Endothelial cell of umbilical vein (primary cell): ENCODE measurements around the gene MAPT.

Experiments
- EZH2 ChIP-seq: IDR thresholded peaks from 2 replicates; pipeline ENCODE4 v1.6.1; 2012; ENCODE audit warnings: borderline replicate concordance, low read depth, mild to moderate bottlenecking, moderate library complexity, low read length, inconsistent platforms; ENCODE audit not compliant: severe bottlenecking
- FOS ChIP-seq: IDR thresholded peaks from 2 replicates; pipeline ENCODE4 v1.6.1; 2011; ENCODE audit warnings: mild to moderate bottlenecking, low read length, moderate library complexity, borderline replicate concordance; ENCODE audit not compliant: insufficient read depth
- GATA2 ChIP-seq: IDR thresholded peaks from 2 replicates; pipeline ENCODE4 v1.7.0; 2011; ENCODE audit warnings: low read depth, mild to moderate bottlenecking, moderate library complexity, mixed read lengths, low read length; ENCODE audit not compliant: insufficient read length, insufficient read depth
- MYC ChIP-seq: IDR thresholded peaks from one replicate; pipeline ENCODE4 v1.6.1; 2011; ENCODE audit warnings: mild to moderate bottlenecking, low read depth, low read length
- POLR2A ChIP-seq: IDR thresholded peaks from 2 replicates; pipeline ENCODE4 v1.6.1; 2012; ENCODE audit warnings: low read depth, mild to moderate bottlenecking, control low read depth, low read length
- POLR2AphosphoS5 ChIP-seq: IDR thresholded peaks from 2 replicates; pipeline ENCODE4 v1.6.1; 2012; ENCODE audit warnings: low read depth, mild to moderate bottlenecking, control low read depth, low read length, moderate library complexity; ENCODE audit not compliant: insufficient read depth
- TF ChIP-seq, protein P1 (sequence below), 2 donors: IDR thresholded peaks; 1 replicate in 1 of 2; 2 replicates in 1 of 2; pipeline ENCODE4 v1.5.1; 2011; ENCODE audit warnings: low read length in 2 of 2, mild to moderate bottlenecking in 2 of 2, moderate library complexity in 2 of 2, control low read depth in 1 of 2, inconsistent platforms in 1 of 2, low read depth in 1 of 2; ENCODE audit not compliant: insufficient read depth in 1 of 2; ENCODE audit errors: extremely low read depth in 1 of 2
- TF ChIP-seq, protein P2 (sequence below): IDR thresholded peaks from 2 replicates; pipeline ENCODE4 v1.6.1; 2011; ENCODE audit not compliant: insufficient read depth, insufficient read length

DNA sequence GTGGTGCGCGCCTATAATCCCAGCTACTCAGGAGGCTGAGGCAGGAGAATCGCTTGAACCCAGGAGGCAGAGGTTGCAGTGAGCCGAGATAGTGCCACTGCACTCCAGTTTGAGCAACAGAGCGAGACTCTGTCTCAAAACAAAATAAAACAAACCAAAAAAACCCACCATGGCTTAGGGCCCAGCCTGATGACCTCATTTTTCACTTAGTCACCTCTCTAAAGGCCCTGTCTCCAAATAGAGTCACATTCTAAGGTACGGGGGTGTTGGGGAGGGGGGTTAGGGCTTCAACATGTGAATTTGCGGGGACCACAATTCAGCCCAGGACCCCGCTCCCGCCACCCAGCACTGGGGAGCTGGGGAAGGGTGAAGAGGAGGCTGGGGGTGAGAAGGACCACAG, 103.3 kb downstream of the MAPT start:
- TF ChIP-seq, protein P1, sequence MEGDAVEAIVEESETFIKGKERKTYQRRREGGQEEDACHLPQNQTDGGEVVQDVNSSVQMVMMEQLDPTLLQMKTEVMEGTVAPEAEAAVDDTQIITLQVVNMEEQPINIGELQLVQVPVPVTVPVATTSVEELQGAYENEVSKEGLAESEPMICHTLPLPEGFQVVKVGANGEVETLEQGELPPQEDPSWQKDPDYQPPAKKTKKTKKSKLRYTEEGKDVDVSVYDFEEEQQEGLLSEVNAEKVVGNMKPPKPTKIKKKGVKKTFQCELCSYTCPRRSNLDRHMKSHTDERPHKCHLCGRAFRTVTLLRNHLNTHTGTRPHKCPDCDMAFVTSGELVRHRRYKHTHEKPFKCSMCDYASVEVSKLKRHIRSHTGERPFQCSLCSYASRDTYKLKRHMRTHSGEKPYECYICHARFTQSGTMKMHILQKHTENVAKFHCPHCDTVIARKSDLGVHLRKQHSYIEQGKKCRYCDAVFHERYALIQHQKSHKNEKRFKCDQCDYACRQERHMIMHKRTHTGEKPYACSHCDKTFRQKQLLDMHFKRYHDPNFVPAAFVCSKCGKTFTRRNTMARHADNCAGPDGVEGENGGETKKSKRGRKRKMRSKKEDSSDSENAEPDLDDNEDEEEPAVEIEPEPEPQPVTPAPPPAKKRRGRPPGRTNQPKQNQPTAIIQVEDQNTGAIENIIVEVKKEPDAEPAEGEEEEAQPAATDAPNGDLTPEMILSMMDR (IDR thresholded peaks at IDR 0.05; ENCODE audit: extremely low read depth in 1 of 2, insufficient read depth in 1 of 2, low read depth in 1 of 2, low read length in 2 of 2), result no peak
- no peak for TF ChIP-seq POLR2AphosphoS5
- TF ChIP-seq, protein P2, sequence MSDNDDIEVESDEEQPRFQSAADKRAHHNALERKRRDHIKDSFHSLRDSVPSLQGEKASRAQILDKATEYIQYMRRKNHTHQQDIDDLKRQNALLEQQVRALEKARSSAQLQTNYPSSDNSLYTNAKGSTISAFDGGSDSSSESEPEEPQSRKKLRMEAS, result no peak
- no peak for TF ChIP-seq POLR2A
- TF ChIP-seq MYC, result no peak
- no peak for TF ChIP-seq EZH2
- no peak for TF ChIP-seq FOS
- no peak for TF ChIP-seq GATA2
